Activated CD8-positive, alpha-beta memory T cell treated with anti-CD3 and anti-CD28 coated beads for 4 hours (primary cell): Measurements from ENCODE around the gene GAK.

ENCODE experiments used
- DNase-seq, 2 donors: peaks; one replicate each; pipeline ENCODE4 v3.0.0-alpha.2; 2020; ENCODE audit warnings: low read depth in 2 of 2

Gene GAK

DNA sequence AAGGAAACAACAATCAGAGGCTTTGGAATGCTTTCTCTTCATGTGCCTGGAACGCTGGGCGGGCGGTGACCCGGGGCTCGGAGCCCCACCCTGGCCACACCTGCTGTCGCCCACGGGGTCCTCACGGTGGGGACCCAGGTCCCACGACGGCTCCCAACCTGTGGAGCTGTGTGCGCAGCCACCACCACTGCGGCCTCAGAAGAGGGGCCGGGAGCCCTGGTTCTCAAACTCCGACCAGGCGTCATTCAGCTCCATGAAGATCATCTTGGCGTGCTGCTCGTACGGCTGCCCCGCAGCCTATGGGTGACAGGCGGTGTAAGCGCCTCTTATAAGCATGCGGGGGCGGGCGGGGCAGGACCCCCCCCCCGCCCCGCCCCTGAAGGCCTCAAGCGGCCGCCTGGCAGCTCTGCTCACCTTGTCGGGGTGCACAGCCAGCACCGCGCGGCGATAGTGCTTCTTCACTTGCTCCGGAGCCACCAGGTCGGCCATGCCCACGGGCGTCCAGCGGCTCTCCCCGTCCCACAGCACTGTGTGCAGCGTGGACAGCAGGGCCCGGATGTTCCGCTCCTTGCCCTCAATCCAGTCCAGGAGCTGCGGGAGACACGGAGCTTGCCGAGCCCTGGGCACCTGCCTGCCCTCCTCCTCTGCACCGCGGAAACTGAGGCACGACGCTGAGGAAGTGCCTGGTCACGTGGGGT lies 82.5 kb downstream of the GAK start:
- DNase-seq: no peak

DNA sequence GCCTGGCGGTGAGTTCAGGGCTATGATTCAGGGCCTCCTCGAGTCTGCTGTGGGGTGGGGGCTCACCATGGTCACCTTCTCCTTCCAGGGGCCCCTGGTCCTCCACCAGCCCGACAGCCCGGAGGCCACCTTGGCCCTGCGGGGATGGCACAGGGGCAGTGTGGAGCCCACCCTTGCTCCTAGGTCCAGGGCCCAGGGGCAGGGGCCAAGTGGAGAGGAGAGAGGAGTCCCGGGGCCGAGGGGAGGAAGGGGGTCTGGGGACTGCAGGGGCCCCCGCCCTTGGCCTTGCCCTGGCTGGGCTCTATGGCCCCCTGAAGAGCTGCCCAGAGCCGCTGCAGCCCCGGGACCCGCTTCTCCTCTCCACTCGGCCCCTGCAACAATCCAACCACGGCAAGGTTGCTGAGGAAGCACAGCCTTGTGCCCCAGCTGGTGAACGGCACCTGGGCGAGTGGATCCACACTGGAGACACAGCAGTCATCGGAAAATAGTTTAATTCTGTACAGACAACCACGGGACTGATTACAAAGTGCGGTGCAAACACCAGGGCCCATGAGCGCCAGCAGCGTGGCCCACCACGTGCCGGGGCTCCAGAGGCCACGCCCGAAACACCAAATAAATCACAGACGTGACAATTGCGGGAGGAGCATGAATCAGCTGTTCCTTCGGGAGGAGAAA lies 83.2 kb downstream of the GAK start:
- no peak for DNase-seq

DNA sequence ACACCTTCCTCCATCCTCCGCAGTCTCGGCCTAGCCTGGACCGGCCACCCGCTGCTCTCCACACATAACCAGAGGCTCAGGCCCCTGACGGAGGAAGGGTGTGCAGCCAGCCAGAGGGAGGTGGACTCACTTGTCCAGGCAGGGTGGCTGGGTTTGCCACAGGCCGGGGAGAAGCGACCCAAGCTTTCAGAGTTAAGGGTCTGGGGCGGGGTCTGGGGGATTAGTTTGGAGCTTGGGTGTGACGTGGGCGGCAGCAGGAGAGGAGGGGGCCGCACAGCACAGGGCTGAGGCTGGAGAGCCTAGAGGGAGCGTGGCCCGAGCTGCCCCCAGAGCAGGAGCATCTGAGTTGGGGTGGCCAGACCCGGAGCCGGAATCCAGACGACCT lies 83.8 kb downstream of the GAK start:
- DNase-seq: no peak

DNA sequence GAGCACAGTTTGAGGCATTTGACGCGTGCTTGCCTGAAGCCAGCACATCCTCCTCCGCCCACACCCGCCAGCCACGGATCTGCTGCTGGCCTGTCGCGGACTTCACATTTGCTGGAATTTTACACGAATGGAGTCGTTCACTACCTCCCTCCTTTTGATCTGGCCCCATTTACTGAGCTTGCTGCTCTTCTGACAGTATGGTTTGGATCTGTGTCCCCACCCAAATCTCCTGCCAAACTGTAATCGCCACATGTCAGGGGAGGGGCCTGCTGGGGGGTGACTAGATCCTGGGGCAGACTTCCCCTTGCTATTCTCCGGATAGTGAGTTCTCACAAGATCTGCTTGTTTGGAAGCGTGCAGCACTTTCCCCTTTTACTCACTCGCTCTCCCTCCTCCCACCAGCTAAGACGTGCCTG lies 86.3 kb downstream of the GAK start:
- DNase-seq: no peak

DNA sequence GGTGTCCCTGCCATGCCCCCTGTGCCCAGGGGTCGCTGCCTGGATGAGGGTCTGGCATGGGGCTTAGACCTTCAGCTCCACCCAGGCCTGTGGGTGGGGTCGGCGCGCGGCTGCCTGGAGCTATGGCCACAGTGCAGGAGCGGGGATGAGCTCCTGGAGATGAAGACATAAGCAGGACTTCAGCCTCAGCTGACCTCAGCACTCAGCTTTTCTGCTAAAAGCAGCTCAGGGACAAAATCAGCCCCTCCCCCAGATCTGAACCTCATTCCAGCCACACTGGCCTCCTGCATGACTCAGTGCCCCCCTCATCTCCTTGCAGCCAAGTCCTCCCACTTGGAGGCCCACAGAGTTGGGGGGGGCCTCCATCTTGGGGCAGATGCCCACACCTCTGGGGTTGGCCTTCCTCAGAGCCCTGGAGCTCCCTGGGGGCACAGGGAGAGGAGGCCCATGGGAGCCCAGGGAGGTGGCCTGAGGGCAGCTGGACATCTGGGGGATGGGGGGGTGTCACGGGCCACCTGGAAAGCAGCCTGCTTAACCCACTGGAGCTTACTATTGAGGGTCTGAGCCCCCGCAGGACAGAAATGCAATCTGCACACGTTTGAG lies 86.8 kb downstream of the GAK start:
- DNase-seq: no peak

DNA sequence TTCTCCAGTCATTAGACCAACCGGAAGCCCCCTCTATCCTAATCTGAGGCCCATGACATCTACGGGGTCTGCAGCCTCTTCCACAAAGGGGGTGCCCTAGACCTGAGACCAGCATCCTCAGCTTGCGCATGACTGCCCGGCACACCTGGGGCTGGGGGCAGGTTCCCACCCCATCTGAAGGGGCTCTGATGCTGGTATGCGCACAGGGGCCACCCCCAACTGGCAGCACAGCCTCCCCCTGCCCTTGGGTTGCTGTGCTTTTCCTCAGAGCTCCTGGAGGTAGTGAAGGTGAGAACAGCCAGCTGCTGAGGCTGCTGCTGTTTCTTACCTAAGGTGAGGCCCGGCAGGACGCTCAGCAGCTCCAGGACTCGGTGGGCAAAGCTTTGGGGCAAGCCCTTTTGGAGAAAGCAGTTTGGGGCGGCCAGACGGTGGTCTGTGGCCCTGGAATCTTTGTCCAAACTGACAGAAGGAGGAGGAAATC lies 87.3 kb downstream of the GAK start:
- no peak for DNase-seq

DNA sequence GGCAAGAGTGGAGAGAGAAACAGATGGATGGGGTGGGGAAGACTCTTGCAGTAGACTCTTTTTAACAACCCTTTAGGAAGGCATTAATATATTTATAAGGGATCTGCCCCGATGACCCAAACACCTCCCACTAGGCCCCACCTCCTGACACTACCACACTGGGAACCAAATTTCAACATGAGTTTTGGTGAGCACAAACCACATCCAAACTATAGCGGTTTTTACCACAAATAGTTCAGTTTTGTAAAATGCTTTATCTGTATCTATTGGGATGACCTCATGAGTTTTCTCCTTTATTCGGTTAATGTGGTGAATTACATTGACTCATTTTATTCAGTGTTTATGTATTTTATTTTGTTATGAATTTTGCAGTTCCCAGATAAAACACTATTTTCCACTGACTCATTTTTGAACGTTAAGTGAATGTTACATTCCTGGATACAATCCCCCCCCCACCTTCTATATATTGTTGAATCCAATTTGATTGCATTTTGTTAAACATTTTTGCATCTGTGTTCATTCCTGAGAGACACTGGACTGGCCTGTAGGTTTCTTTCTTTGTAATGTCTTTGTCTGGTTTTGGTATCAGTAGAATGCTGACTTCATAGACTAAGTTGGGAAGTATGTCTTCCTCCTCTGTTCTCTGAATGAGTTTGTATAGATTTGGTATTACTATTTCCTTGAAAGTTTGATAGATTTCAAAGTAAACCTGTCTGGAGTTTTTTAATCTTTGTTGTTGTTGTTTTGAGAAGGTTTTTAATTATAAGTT lies 92.3 kb downstream of the GAK start:
- DNase-seq: no peak

DNA sequence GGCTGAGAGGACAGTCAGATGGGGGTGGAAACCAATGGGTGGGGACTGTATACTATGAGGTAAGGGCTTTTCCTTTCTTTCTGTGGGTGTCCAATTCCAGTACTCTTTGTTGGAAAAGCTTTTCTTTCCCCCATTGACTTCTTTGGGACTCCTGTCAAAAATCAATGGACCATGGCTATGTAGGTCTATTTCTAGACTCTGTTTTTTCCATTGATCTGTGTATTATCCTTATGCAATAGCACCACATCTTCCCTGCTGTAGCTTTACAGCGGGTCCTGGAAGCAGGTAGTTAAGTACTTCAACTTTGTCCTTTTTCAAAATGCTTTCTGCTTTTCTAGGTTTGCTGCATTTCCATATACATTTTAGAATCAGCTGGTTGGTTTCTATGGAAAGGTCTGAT lies 94.3 kb downstream of the GAK start:
- no peak for DNase-seq

DNA sequence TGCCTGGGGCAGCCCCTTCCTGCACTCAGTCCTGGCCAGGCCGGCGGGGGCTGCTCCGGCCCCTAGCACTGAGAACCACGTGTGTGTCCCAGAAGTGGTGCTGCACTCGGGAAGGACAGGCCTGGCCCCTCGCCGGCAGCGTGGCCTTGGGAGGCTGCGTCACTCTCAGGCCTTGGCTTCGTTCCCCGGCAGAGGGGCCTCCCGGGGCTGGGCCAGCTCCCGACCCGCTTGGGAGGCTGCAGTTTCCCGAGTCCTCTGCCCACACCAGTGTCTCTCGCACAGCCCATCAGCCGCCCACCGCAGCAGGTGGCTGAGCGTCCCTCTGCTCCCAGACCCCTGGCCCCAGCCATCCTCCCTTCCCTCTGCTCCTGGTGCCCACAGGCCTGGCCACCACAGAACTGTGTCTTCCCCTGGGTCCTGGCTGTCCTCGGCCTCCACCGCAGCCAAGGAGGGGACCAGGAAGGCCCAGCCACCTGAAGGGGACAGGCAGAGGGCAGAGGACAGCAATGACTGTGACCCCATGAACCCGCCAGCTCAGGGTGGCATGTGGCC lies 95.3 kb downstream of the GAK start:
- no peak for DNase-seq

DNA sequence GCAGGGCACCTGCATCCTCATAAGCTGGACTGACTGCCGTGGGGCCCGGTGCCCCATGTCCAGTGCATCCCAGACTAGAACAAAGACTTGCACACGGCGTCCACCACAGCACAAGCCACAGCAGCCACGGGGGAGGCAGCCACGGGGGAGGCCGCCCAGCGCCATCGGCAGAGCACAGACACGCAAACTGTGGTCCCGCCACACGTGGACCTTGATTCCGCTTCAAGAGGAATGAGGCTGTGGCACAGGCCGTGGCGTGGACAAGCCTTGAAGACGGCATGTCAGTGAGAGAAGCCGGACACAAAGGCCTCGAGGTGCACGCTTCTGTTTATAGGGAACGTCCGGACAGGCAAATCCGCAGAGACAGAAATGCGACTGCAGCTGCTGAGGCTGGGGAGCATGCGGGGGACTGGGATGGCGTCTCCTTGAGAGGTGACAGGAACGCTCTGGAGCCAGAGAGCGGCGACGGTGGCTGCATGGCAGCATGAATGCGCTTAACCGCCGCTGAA lies 96.1 kb downstream of the GAK start:
- no peak for DNase-seq

DNA sequence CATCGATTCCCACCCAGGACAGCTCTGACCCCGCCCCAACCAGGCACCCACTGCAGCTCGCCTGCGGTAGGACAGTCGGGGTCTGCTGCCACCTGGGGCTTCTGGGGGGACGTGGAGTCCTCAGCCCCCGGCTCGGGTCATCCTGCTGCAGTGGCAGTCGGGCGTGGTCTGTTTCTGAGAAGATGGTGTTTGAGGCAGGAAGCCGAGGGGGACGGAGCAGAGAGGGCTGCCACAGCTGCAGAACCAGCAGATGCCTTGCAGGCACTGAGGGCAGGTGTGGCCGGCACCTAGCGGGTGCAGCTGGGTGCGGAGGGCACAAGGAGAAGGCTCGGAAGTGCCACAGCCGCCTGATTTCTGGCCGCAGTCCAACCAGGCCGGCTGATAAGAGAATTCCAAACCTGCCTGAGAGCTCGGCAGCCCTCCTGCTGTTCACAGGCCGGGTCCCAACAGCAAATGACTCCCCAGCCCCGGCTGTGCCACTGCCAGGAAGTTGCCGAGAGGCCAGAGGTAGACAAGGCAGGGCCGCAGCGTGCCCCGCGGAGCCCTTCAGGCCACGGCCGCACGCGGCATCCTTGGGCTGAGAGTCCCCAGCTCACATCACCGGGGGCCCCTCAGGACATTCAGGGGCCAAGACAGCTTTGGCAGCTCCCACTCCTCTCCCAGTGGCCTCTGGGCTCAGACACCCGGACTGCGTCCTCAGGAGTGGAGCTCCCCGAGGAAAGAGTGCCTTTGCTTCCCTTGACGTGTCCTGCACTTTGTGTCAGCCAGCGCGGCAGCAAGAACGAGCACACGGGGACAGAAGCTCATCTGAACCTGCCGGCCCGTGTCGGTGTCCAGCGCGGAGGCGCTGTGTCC lies 96.7 kb downstream of the GAK start:
- no peak for DNase-seq

DNA sequence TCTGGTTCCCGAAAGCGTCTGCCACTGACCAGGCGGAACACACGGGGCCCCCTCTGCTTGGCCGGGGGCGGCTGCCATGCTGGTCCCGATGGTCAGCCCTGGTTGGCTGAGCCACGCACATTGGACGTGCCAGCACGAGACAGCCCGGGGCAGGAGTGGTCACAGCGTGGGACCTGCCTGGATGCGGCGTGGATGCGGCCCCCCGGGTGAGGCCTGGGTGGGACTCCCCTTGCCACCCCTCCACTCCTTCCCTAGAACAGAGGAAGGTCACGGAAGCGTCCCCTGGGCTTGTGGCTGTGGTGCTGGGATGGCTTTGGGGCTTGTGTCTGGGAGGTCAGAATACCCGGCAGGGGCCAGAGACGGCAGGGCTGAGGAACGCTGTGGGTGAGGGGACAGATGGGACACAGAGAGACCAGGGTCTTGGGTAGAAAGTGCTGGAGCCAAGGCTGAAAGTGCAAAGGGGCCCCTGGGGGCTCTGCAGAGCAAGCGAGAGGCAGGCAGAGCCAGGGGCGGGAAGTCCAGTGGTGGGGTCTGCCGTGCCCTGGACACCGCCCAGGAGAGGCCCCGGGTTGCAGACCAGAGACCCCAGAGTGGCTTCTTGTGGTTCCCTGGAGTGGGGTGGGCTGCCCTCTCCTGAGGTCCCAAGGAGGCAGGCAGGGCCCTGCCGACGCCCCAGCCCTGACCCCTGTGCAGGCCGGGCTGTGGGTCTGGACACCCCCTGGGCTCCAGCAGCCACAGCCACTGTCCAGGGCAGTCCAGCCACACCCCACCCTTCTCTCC lies 97.6 kb downstream of the GAK start:
- no peak for DNase-seq

DNA sequence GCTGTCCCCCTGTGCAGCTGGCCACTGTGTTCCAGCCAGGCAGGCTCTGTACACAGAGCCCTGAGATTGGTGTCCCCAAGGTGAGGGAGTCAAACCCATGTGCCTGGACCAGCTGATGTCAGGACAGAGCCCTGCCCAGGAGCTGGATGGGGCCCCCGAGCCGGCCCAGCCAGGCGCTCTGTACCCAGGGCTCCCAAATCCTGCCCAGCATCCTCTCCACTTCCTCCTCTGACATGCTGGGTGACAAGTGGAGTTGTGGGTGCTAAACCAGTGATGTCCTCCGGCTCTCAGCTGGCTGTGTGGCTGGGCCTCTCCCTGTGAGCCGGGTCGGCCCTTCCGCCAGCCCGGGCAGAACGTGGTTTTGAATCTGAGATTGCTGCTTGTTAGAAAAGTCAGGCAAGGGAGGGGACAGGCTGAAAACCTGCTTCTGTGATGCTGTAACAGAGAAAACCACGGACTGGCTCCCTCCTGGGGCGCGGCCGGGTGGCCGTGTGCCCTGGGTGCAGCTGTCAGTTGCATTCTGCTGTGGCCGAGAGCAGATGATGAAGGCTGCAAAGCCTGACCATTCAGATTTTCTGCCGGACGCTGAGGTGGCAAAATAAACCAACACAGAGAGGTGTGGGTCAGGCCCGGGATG lies 98.3 kb downstream of the GAK start:
- no peak for DNase-seq

DNA sequence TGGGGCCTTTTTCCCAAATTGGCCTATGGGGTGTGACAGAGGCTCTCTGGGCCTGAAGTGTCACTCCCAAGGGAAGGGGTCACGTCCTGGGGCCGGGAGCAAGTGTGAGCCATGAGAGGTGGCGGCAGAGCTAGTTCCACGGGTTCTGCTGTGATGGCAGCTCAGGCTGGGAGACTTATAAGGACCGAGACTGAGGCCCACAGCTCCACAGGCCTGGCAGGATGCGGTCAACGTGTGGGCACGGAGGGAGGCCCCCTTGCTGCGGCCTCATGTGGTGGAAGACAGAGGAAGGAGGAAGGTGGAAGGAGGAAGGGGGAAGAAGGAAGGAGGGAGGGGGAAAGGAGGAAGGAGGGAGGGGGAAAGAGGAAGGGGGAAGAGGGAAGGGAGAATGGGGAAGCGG lies 99.0 kb downstream of the GAK start:
- DNase-seq: no peak

DNA sequence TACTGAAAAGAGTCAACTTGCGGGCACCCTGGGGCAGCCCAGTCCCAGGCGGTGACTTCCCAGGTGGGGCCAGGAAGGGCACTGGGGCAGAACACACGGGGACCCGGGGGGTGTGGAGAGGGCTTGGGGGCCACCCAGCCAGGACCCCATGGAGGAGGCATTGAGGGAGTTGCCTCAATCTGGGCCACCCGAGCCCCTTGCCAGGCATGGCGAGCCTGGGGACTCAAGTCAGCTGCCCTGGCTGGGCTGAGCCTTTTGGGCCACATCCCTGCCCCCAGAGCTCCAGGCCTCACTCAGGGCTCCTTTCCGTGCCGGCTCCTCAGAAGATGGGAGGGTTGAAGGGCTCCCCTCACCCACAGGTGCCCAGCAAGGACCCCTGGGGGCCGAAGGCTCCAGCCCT lies 99.6 kb downstream of the GAK start:
- DNase-seq: no peak

DNA sequence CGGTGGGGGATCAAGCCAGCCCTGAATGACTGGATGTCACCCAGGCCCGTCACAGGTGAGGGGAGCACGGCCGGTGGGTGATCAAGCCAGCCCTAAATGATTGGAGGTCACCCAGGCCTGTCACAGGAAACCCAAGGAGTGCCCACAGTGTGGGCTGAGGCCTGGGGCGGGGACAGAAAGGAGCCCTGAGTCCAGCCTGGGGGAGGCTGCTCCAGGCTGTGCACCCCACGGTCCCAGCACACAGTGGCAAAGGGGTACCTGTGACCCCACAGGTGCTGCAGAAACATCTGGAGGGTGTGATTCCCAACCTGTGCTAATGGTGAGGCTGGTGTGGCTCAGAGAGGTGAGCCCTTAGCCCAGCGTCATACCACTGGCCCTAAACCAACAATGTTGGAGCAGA lies 100.0 kb downstream of the GAK start:
- DNase-seq: no peak

DNA sequence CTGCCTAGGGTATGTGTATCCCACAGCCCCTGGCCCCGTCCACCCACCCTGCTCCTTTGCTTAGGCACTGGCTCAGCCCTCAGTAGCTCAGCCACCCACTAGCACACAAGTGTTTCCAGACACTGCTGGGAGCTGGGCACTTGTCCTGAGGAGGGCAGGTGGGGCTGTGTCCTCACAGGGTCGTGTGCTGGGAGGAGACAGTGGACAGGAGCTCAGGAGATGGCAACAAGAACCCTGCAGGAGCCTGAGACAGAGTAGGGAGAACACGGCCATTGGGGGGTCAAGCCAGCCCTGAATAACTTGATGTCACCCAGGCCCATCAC lies 100.7 kb downstream of the GAK start:
- no peak for DNase-seq

DNA sequence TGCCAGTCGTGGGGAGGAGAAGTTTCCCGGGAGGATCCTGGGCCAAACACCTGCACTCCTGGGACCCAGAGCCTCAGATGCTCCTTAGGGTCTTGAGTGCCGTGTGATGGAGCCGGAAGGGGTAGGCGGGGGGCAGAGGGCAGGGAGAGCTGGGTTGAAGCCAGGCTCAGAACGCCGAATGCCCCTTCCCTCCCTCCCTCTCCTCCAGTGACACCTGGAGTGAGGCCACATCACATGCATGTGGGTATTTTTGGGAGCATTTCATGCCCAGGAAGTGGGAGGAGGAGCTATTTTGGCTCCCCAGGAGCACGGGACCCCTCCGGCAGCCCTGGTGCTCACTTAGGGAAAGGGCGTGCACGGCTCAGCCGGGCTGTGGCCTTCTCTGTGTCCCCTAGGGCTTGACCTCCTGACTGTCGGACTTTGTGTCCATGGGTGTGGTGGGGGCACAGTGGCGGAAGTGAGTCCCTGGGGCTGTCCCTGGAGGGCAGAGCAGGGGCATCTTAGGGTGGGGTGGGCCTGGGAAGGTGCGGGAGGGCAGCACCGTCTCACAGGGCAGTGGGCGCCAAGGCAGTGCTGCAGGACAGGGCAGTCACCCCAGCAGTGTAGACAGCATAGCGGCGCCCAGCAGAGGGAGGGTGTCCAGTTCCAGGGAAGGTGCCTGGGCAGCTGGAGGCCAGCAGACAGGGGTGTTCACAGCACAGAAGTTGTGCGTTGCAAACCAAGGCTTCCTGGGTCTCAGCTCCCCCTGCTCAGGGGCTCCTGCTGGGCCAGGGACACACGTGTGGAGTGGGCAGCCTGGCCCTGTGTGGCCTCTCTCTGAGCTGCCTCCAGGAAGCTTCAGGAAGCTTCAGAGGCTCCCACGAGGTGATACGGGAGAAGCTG lies 101.3 kb downstream of the GAK start:
- no peak for DNase-seq
